NCI-H146 treated with DMSO at 0.1 percent for 48 hours (cell line): ENCODE measurements around the gene SFN.
"Not testable (repeated sequence)": the region's sequence is repeated elsewhere in the genome, so short reads cannot be mapped to it uniquely, and the experiment has no call there.

ENCODE experiments used
- DNase-seq: peaks from one replicate; lab custom pipeline; 2025; ENCODE audit not compliant: unreplicated experiment; lab: John Stamatoyannopoulos, UW

Gene SFN

GRCh38 chr1:26839339-26839722 lies 23.6 kb upstream of the SFN start:
- no peak for DNase-seq

- DNase-seq: no peak
Measured at GRCh38 chr1:26839779-26840178, 23.2 kb upstream of the SFN start.

DNA sequence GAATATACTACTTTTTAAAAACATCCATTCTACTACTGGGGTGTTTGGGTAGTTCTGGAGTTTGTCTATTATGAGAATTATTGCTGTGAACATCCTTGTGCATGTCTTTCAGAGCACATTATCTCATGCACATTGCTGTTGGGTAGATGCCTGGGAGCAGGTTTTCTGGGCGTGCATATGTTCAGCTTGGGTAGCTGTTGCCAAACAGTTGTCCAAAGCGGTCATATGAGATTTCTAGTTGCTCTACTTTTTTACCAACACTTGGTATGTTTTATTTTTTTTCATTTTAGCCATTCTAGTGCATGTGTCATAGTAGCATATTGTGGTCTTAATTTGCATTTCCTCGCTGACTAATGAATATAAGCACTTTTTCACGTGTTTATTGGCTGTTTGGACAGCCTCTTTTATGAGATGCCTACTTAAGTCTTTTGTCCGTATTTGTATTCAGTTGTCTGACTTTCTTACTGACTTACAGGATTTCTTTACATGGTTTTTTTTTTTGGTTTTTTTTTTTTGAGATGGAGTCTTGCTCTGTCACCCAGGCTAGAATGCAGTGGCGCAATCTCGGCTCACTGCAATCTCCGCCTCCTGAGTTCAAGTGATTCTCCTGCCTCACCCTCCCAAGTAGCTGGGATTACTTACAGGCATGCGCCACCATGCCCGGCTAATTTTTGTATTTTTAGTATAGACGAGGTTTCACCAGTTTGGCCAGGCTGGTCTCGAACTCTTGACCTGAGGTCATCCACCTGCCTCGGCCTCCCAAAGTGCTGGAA lies 18.3 kb upstream of the SFN start:
- DNase-seq: no peak

- DNase-seq: not testable (repeated sequence)
Measured at GRCh38 chr1:26847826-26848225, 15.1 kb upstream of the SFN start.

DNA sequence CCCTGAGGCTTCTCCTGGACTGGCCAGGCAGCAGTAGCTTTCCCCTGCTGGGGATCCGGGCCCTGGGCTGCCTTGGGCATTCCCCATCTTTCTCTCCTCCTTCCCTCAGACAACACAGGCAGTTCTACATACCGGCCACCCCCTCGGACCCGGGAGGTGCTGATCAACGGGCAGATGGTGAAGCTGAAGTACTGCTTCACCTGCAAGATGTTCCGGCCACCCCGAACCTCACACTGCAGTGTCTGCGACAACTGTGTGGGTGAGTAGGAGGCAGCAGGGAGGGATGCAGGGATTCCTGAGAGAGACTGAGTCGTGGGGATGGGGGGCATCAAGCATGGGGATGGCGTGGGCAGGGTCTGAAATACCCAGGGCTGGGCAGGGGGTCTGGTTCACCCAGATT lies 14.4 kb upstream of the SFN start:
- no peak for DNase-seq

DNA sequence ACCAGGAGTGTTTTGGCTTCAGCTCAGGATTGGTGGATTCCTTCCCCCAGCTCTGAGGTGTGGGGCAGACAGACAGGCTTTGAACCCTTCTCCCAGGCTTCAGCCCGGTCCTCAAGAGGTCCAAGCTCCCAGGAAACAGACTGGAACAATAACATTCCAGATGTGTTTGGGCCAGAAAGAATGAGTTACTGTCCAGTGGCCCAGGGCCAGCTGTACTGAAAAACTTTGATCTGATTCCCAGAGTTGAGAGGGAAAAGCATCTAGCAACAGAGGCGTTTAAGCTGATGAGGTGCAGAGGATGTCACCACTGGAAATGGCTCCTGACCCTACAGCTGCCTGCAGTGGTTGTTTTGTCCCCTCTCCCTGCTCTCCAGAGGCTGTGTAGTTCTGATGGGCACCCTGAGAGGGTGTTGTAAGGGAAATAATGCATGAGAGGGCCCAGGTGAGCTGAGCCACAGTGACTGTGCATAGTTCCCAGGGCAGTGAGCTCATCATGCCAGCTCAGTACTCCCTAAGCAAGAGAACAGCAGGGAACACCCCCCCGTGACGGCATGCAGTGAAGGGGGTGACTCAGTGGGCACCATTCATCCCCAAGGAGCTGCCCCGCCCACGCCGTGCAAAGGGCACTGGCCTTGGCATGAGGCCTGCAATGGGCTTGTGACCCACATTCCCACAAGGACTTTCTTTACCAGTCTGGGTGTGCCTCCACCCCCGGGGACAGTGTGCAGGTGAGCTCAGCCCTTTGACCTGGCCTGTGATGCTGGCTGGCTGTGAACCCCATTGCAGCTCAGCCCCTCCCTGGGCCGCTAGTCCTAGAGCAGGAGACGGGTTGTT lies 13.8 kb upstream of the SFN start:
- no peak for DNase-seq

DNA sequence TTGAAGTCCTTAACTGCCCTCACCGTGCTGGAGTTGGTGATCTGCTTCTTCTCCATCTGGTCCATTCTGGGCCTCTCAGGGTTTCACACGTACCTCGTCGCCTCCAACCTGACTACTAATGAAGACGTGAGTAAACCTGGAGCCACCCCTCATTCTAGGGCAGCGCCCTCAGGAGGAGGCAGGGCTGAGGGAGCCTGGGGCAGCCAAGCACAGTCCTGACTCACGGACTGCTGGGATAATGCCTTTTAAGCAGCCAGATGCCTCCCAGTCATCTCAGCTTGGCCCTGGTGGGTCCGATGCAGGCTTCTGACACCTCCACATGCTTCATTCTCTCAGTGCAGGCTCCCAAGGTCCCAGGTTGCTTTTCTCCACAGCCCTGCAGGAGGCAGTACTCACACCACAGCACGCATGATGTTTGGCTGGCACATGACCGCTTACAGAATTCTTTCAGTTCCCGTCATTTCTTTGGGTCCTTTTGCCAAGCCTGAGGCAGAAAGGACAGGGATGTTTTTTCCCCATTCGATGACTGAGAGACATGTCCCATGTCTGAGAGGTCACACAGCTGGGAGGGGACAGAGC lies 11.8 kb upstream of the SFN start:
- no peak for DNase-seq

DNA sequence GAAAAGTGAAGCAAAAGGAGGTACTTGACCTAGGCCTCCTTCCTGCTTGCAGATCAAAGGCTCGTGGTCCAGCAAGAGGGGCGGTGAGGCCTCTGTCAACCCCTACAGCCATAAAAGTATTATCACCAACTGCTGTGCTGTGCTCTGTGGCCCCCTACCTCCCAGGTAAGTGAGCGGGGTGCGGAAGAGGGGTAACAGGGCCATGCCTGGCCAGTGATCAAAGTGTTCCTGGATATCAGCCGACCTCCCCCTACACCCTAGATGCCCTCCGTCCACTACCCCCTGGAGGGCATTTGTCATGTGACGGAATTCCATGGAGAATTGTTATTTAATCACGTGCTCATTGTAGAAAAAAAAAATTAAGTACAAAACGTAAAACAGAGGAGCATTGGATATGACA lies 10.2 kb upstream of the SFN start:
- no peak for DNase-seq

DNA sequence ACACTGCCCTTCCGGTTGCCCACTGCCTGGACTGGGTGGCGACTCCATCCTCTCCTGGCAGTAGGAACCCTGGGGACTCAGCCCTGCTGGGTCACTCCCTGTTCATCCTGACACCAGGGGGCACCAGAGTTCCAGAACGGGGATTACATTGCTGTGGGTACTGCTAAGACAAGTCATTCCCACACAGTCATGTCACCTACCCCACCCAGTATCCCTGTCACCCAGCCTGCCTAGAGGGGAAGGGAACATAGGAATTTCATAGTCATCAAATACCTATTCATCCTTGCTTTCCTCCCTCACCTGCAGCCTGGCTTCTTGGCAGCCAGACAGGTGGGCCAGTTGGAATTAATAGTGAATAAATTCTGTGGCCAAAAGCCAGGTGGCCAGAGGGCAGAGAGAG lies 9.8 kb upstream of the SFN start:
- no peak for DNase-seq

- DNase-seq: no peak
Measured at GRCh38 chr1:26853600-26853999, 9.3 kb upstream of the SFN start.

DNA sequence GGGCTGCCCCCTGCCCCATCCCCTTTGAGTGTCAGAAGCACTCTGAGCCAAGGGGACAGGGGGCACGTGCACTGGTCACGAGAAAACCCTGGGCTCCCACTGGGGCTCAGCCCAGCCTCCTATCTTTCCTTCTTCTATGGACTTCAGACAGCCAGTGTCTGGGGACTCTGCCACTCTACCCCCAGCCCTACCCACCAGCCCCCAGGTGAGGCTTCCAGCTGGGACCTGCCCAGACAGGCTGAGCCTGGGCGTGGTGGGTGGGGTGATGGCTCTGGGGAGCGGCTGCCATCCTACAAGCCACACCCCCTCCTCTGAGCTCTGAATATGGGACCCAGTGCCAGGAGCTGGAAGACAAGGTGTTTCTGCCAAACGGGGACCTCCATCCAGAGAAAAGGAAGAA lies 8.0 kb upstream of the SFN start:
- DNase-seq: no peak

DNA sequence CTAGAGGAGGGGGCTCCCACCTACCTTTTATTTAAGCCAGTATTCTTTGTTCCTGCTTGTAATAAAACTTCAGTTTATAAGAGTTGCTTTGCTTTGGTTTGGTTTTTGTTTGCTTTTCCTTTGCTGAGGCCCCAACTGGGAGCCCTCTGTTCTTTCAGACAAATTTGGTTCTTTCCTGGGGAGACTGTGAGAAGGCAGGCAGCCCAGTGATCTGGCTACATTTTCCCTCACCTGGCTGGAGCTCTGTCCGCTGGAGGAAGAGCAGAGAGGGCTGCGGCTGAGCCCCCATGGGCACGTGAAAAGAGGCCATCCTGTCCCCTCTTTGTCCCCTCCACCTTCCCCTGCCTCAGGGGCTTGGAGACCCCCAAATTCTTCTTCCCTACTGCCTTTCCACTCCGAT lies 7.3 kb upstream of the SFN start:
- DNase-seq: no peak

DNA sequence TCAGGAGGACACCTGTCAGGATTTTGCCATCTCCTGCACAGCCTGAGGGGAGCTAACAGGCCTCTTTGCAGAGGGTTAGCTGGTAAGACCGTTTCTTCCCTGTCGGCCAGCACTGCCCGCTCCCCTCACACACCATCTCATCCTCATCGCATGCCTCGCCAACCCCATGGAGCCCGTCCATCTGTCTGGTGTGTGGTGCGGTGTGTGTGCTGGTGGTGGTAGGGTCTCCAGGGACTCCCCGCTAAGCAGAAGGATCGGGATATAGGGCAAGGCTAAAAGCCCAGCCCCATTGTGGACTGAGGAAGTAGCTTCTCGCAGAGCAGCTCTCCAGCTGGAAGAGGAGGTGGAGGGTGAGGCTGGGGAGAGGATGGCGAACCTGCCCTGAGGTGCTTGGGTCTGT lies 6.8 kb upstream of the SFN start:
- DNase-seq: no peak

DNA sequence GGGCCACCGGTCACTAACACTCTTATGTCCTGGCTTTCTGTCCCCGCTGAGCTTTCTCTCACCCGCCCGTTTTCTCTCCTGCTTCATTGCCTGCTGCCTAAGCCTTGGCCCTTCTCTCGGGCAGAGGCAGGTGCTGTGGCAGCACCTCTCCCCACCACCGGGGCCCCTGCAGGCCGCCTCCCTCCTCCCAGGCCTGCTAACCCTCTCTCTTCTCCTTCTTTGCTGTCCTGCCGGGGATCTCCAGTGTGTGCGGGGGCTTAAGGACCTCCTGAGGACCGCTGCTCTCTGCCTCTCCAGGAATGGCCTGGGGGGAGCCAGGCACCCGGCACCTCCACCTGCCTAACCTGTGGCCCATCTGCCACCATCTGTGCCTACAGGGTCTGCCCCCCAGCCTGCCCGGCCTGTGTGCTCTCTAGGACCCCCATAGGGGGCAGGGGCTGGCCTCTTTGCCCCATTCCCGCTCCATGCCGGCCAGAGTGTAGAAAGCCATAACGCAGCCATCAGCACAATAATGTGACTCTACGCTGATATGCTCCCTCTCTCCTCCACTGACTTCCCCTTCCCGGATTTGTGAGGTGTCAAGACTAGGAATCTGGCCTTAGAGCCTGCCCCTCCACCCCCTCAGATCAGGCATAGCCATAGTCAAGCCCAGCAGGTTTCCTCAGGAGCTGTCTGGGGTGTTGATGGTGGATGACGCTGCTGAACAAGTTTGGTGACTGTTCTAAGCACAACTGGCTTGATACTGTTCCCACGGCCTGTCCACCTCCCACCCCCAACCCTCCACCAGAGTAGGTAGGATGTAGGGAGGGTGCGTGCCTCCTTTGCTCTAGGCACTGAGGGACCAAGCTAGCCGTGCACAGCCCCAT lies 6.1 kb upstream of the SFN start:
- no peak for DNase-seq

- DNase-seq: no peak
Measured at GRCh38 chr1:26857473-26858060, 5.4 kb upstream of the SFN start.

DNA sequence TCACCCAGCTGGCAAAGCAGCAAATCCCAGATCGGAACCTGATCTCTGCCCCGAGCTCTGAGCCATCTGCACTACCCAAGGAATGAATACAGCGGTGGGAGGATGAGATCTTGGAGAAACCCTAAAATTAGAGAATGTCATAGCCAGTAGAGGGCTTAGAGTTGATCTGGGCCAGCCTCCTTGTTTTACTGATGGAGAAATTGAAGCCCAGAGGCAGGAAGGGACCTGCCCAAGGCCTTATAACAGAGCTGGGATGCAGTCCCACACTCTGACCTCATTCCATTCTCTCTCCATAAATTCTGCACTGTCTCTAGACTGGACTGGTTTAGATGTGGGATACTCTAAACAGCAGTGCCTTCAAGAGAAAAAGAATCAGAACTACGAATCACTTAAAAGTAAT lies 4.8 kb upstream of the SFN start:
- DNase-seq: no peak

DNA sequence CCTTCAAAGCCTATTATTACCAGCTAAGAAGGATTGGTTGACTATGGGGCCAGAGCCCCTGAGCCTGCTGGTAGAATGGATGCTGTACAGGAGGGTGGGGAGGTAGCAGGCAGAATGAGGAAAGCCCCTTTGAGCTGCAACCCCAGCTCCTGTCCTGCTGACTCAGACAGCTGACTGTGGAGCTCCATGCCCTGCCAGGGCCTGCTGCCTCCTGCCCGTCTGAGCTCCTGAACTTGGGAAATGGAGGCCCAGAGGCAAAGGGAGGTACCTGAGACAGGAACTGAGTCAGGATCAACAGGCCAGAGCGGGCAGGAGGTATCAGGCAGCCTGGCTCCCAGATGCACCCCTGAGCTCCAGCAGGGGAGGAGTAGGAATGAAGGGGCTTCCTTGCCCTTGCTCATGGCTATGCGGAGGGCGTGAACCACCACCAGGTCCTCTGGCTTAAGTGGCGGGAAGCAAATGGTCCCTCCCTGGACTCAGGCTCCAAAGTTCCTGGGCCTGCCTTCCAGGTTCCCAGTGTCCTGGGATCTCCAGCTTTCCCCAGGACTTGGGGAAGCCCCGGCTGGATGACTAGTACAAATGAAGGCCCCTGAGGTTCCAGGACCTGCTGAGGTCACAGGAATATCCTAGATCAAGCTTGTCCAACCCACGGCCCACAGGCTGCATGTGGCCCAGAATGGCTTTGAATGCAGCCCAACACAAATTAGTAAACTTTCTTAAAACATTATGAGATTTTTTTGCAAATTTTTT lies 3.9 kb upstream of the SFN start:
- DNase-seq: no peak

GRCh38 chr1:26861286-26861701 lies 1.7 kb upstream of the SFN start:
- no peak for DNase-seq

DNA sequence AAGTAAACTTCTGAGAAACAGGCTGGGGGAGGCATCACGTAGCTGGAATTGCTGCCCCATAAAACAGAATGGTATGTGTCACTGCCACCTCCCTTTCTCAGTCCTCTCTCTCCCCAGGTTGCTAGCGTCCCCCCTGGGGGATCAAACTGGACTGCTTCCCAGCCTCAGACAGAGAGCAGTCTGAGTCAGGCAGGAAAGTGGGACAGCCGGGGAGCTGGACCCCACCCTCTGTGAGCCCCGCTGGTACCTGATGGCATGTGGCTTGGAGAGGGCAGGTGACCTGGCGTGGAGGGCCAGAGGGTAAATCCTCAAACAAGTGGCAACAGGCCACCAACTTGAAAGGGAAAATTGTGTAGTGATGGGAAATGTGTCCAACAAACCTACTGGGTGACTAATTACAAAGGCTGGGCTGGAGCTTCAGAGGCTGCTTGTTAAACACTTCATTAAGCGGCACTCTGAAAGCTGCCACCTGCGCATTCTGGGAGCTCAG lies 1.0 kb upstream of the SFN start:
- no peak for DNase-seq

- no peak for DNase-seq
Measured at GRCh38 chr1:26863685-26864077, 732 bp downstream of the SFN start.
